GM12878 (cell line): ENCODE data around the gene MYT1. TPM values are rescaled to one million over a fixed set of nuclear protein-coding genes. Genes with fewer than 3 reads are reported as not detected.

Source experiments
- ATAC-seq: fragments of 200-7000 bp; cut with Tn5 transposase; 3 replicates; pipeline ENCODE4 v1.9.1; 2020; ENCODE audit warnings: mild to moderate bottlenecking, moderate library complexity
- BruUV-seq: library from RNA; stranded (reverse); fragments of 400-500 nt; replicated peaks from 2 replicates; lab custom pipeline; 2021; lab: Mats Ljungman, UMichigan
- CTCF ChIA-PET: fragments of 300-600 bp; sonication (Branson Sonifier 250); formaldehyde crosslinking; extraction: SDS; loops from one replicate; lab custom pipeline; 2021; ENCODE audit warnings: inconsistent platforms; lab: Yijun Ruan, JAX
- POLR2A ChIA-PET: fragments of 350-600 bp; formaldehyde crosslinking; extraction: SDS; loops from one replicate; lab custom pipeline; 2021; ENCODE audit warnings: inconsistent platforms; lab: Charles Lee
- RAD21 ChIA-PET: fragments of 300-600 bp; sonication (Branson Sonifier 250); formaldehyde crosslinking; loops from one replicate; lab custom pipeline; 2023; ENCODE audit warnings: antibody characterized with exemption; ENCODE audit not compliant: unreplicated experiment; lab: Charles Lee
- SMC1A ChIA-PET: fragments of 300-600 bp; sonication (Branson Sonifier 250); formaldehyde crosslinking; loops from one replicate; lab custom pipeline; 2023; ENCODE audit not compliant: unreplicated experiment, uncharacterized antibody; lab: Charles Lee
- DNase-seq: peaks from one replicate; pipeline ENCODE4 v3.0.0-alpha.2; 2011; ENCODE audit warnings: low read depth, low spot score
- FAIRE-seq: peaks from 3 replicates; lab custom pipeline; 2011; peaks lifted over from hg19 to GRCh38; lab: Jason Lieb, UNC
- H2AFZ ChIP-seq: 2 replicates; pipeline ENCODE4 v1.6.0; 2011; ENCODE audit warnings: low read depth, low read length, control low read depth; ENCODE audit not compliant: control insufficient read depth
- H3K27ac ChIP-seq: 2 replicates; pipeline ENCODE4 v1.5.1; 2011; ENCODE audit warnings: control low read depth; ENCODE audit not compliant: control insufficient read depth, insufficient read depth
- H3K27me3 ChIP-seq, 2 experiments: replicated peaks in 1 of 2; 2 replicates each; pipeline versions ENCODE4 v1.6.0 to v1.6.1; 2011; ENCODE audit warnings: low read length in 1 of 2; ENCODE audit not compliant: control insufficient read depth in 2 of 2, insufficient read depth in 2 of 2
- H3K36me3 ChIP-seq, 2 experiments: 2 replicates each; pipeline ENCODE4 v1.5.1; 2011; ENCODE audit warnings: low read length in 1 of 2; ENCODE audit not compliant: control insufficient read depth in 2 of 2, insufficient read depth in 2 of 2
- H3K4me1 ChIP-seq: 2 replicates; pipeline ENCODE4 v1.6.1; 2011; ENCODE audit warnings: mild to moderate bottlenecking, low read length, moderate library complexity, mixed read lengths; ENCODE audit not compliant: control insufficient read depth, insufficient read depth
- H3K4me2 ChIP-seq: 2 replicates; pipeline ENCODE4 v1.6.0; 2011; ENCODE audit warnings: control low read depth; ENCODE audit not compliant: control insufficient read depth, insufficient read depth
- H3K4me3 ChIP-seq: fragments of 200-600 bp; sonication (generic); 2 replicates; pipeline ENCODE4 v1.5.1; 2016
- H3K79me2 ChIP-seq: 2 replicates; pipeline ENCODE4 v1.6.0; 2011; ENCODE audit warnings: low read length; ENCODE audit not compliant: control insufficient read depth, insufficient read depth
- H3K9ac ChIP-seq: 2 replicates; pipeline ENCODE4 v1.8.0; 2011; ENCODE audit warnings: low read length, control low read depth, mixed read lengths; ENCODE audit not compliant: control insufficient read depth, insufficient read depth
- H3K9me3 ChIP-seq: replicated peaks from 3 replicates; pipeline ENCODE4 v1.5.1; 2011; ENCODE audit warnings: mild to moderate bottlenecking, low read length; ENCODE audit not compliant: control insufficient read depth, insufficient read depth
- H4K20me1 ChIP-seq: 2 replicates; pipeline ENCODE4 v1.6.0; 2011; ENCODE audit not compliant: control insufficient read depth, insufficient read depth
- BCL3 ChIP-seq: IDR thresholded peaks from 2 replicates; pipeline ENCODE4 v1.6.1; 2011; ENCODE audit warnings: borderline replicate concordance, low read depth, mild to moderate bottlenecking, moderate library complexity, low read length; ENCODE audit not compliant: insufficient read depth, poor library complexity, severe bottlenecking
- ETV6 ChIP-seq, 2 experiments: fragments of 450-650 bp in 1 of 2; IDR thresholded peaks in 1 of 2; conservative IDR thresholded peaks in 1 of 2; 2 replicates each; pipeline ENCODE4 v1.6.1; 2014; ENCODE audit warnings: antibody characterized with exemption in 1 of 2, borderline replicate concordance in 1 of 2, low read depth in 1 of 2, mild to moderate bottlenecking in 1 of 2, moderate library complexity in 1 of 2
- GABPA ChIP-seq: IDR thresholded peaks from 2 replicates; pipeline ENCODE4 v1.6.1; 2014; ENCODE audit warnings: antibody characterized with exemption, low read depth, mild to moderate bottlenecking, inconsistent platforms
- HDGF ChIP-seq: fragments of 450-650 bp; IDR thresholded peaks from 2 replicates; pipeline ENCODE4 v1.6.1; 2016; ENCODE audit warnings: antibody characterized with exemption
- IRF3 ChIP-seq: fragments of 450-650 bp; IDR thresholded peaks from 2 replicates; pipeline ENCODE4 v1.6.1; 2014; ENCODE audit warnings: mild to moderate bottlenecking
- LARP7 ChIP-seq: fragments of 450-650 bp; IDR thresholded peaks from 2 replicates; pipeline ENCODE4 v1.6.1; 2017; ENCODE audit warnings: mild to moderate bottlenecking
- MTA2 ChIP-seq: fragments of 450-650 bp; IDR thresholded peaks from 2 replicates; pipeline ENCODE4 v1.6.1; 2016; ENCODE audit warnings: low read depth, mild to moderate bottlenecking, moderate library complexity
- MXI1 ChIP-seq: fragments of 150-350 bp; IDR thresholded peaks from 2 replicates; pipeline ENCODE4 v1.6.1; 2011; ENCODE audit warnings: low read depth, mild to moderate bottlenecking, inconsistent platforms, low read length, improper control_type of control experiment
- NFXL1 ChIP-seq: fragments of 450-650 bp; IDR thresholded peaks from 2 replicates; pipeline ENCODE4 v1.6.1; 2017; ENCODE audit warnings: antibody characterized with exemption, mild to moderate bottlenecking, borderline replicate concordance
- PML ChIP-seq: IDR thresholded peaks from 2 replicates; pipeline ENCODE4 v1.6.1; 2012; ENCODE audit warnings: low read length, inconsistent platforms
- RCOR1 ChIP-seq: conservative IDR thresholded peaks from 2 replicates; pipeline ENCODE4 v1.6.1; 2012; ENCODE audit warnings: low read depth, low read length, improper control_type of control experiment
- SMARCA5 ChIP-seq: fragments of 450-650 bp; IDR thresholded peaks from 2 replicates; pipeline ENCODE4 v1.6.1; 2017; ENCODE audit warnings: mild to moderate bottlenecking
- SREBF1 ChIP-seq: IDR thresholded peaks from 2 replicates; pipeline ENCODE4 v1.6.1; 2012; ENCODE audit warnings: mild to moderate bottlenecking, low read length
- SRF ChIP-seq, 2 experiments: IDR thresholded peaks; 2 replicates each; pipeline ENCODE4 v1.6.1; 2011; ENCODE audit warnings: low read depth in 2 of 2, low read length in 2 of 2, mild to moderate bottlenecking in 1 of 2, moderate library complexity in 1 of 2
- STAT1 ChIP-seq: fragments of 450-650 bp; conservative IDR thresholded peaks from 2 replicates; pipeline ENCODE4 v1.6.1; 2014; ENCODE audit warnings: antibody characterized with exemption, mild to moderate bottlenecking
- WRNIP1 ChIP-seq: IDR thresholded peaks from 2 replicates; pipeline ENCODE4 v1.6.1; 2011; ENCODE audit warnings: low read depth, low read length, improper control_type of control experiment, borderline replicate concordance
- YBX1 ChIP-seq: fragments of 450-650 bp; IDR thresholded peaks from 2 replicates; pipeline ENCODE4 v1.6.1; 2016; ENCODE audit warnings: antibody characterized with exemption
- YY1 ChIP-seq: IDR thresholded peaks from 2 replicates; pipeline ENCODE4 v1.6.1; 2011; ENCODE audit warnings: low read depth, mild to moderate bottlenecking, low read length
- ZNF207 ChIP-seq: fragments of 450-650 bp; IDR thresholded peaks from 2 replicates; pipeline ENCODE4 v1.6.1; 2014; ENCODE audit warnings: antibody characterized with exemption, mild to moderate bottlenecking, borderline replicate concordance
- WGBS: methylation state at CpG from one replicate; pipeline ENCODE4 v1.1.6; 2016; ENCODE audit warnings: low lambda C conversion rate; ENCODE audit not compliant: insufficient replicate concordance, insufficient coverage; ENCODE audit errors: missing lambda C conversion rate; 5-methylcytosine and 5-hydroxymethylcytosine counted together
- in situ Hi-C: fragments of 300-500 bp; cut with MboI; formaldehyde crosslinking; loops from 9 replicates; pipeline ENCODE4 v1.14.3; 2018; ENCODE audit warnings: mixed read lengths
- intact Hi-C: fragments of 100-400 bp; cut with micrococcal nuclease; formaldehyde crosslinking; loops from one replicate; pipeline ENCODE4 v1.14.2; 2022; ENCODE audit not compliant: unreplicated experiment
- polyA plus RNA-seq, 11 experiments: library from polyadenylated mRNA; depleted of rRNA in 4 of 11; unstranded in 6 of 11; stranded (reverse) in 5 of 11; fragments of >200 nt; fragmentation: Nextera tagmentation in 4 of 11; fragmentation: Illumina TruSeq in 1 of 11; extraction: Ambion mirVana in 4 of 11; extraction: Trizol in 1 of 11; gene quantifications; 1 replicate in 1 of 11; 2 replicates in 10 of 11; pipeline versions ENCODE4 v1.2.1 to v1.2.3, GENCODE V29; 2011 to 2016; ENCODE audit warnings: inconsistent platforms in 2 of 11, missing spikeins in 2 of 11, low read depth in 1 of 11
- total RNA-seq, 4 experiments: library from RNA; depleted of rRNA in 3 of 4; stranded (reverse); fragments of >200 nt in 3 of 4; fragmentation: Illumina TruSeq in 1 of 4; extraction: Trizol in 1 of 4; gene quantifications; 2 replicates each; pipeline versions ENCODE4 v1.2.1 to v1.2.3, GENCODE V29; 2013 to 2021

MYT1 gene
- total and polyA plus RNA-seq, 10 of the 15 experiments (the other 5 are each of a cell fraction or from before 2014, with no cell fraction given) = 0.01 to 0.10 TPM; not detected in 8

- peaks cover 0 to 5% of the 10 kb centered on the region in 2 experiments; a peak in 3 of 4 replicates for H3K27me3 ChIP-seq
- no peaks in the 10 kb centered on the region for H3K4me1 ChIP-seq
- ChIA-PET RAD21 (no interaction called here), CTCF (interaction anchor here (0.7 kb wide), 1 partner anchor 144 kb away, joined by 3 read pairs; no protein-coding TSS in a partner anchor), SMC1A (interaction anchor here (0.7 kb wide), 1 partner anchor 8 kb away, joined by 3 read pairs; no protein-coding TSS in a partner anchor), POLR2A (no interaction called here)
- H3K4me3 ChIP-seq = no peak overlapping the region
- FAIRE-seq (no peak), ATAC-seq (no peak), DNase-seq (no peak)
- intact Hi-C loops = no loop called here
- H3K4me2 ChIP-seq = no peak overlapping the region
- H2AFZ ChIP-seq = no peak overlapping the region
- H3K79me2 ChIP-seq = no peaks in the 10 kb centered on the region
- H3K9ac ChIP-seq = no peak overlapping the region
- H3K9me3 ChIP-seq = no peaks in the 10 kb centered on the region
- no peak for TF ChIP-seq LARP7
- TF ChIP-seq GABPA = no peak
- TF ChIP-seq MTA2 = no peak
- TF ChIP-seq NFXL1 = no peak
- no peak for TF ChIP-seq HDGF
- TF ChIP-seq PML = no peak
- no peaks in the 10 kb centered on the region for H3K36me3 ChIP-seq
- no TSS peak for BruUV-seq
- in situ Hi-C loops = no loop called here
- no peak overlapping the region for H3K27ac ChIP-seq
- H4K20me1 ChIP-seq = no peaks in the 10 kb centered on the region
These were observed 30.0 kb downstream of the MYT1 start for GRCh38 chr20:64194269-64194668.

- SMC1A ChIA-PET = no interaction called here
- FAIRE-seq = no peak
- no peak overlapping the region for H3K27ac ChIP-seq
- H4K20me1 ChIP-seq = no peaks in the 10 kb centered on the region
- H3K4me1 ChIP-seq = no peaks in the 10 kb centered on the region
- no peak overlapping the region for H3K4me2 ChIP-seq
- in situ Hi-C loops (no loop called here), intact Hi-C loops (no loop called here)
- no peak for ATAC-seq
- H3K36me3 ChIP-seq = no peaks in the 10 kb centered on the region
- RAD21 ChIA-PET = no interaction called here
- H2AFZ ChIP-seq = no peak overlapping the region
- DNase-seq = no peak
- no peaks in the 10 kb centered on the region for H3K9me3 ChIP-seq
- H3K79me2 ChIP-seq = no peaks in the 10 kb centered on the region
- peaks cover 7 to 8% of the 10 kb centered on the region in 2 experiments for H3K27me3 ChIP-seq
- POLR2A ChIA-PET = no interaction called here
- H3K4me3 ChIP-seq = no peak overlapping the region
- CTCF ChIA-PET = interaction anchor here (0.9 to 1.2 kb wide), 2 partner anchors 87 to 89 kb away, joined by 3 read pairs; no protein-coding TSS in a partner anchor
- BruUV-seq = no TSS peak
- 73% methylated on average over 14 of the region's 15 CpGs for WGBS
- no peak overlapping the region for H3K9ac ChIP-seq
- TF ChIP-seq SRF (IDR thresholded peaks at IDR 0.05; ENCODE audit: low read depth in 2 of 2, low read length in 2 of 2) (no peak), HDGF (no peak), SMARCA5 (no peak), SREBF1 (no peak), MXI1 (no peak), WRNIP1 (no peak), YY1 (no peak), IRF3 (no peak), ETV6 (conservative IDR thresholded peaks at IDR 0.05 in 1 of 2, IDR thresholded peaks at IDR 0.05 in 1 of 2; ENCODE audit: borderline replicate concordance in 1 of 2, low read depth in 1 of 2) (no peak), ZNF207 (no peak), YBX1 (no peak), STAT1 (no peak), RCOR1 (no peak), BCL3 (no peak)
These were observed 32.1 kb downstream of the MYT1 start for GRCh38 chr20:64196309-64196708.
